Measurements from ENCODE around the gene ELP2. TPM values are rescaled to one million over a fixed set of nuclear protein-coding genes. Genes with fewer than 3 reads are reported as not detected.
"Not testable (repeated sequence)": the region's sequence is repeated elsewhere in the genome, so short reads cannot be mapped to it uniquely, and the experiment has no call there.

ELP2 gene
- total and polyA plus RNA-seq, 4 experiments from 2014 or later: 76.3 to 143 (median 110) TPM

DNA sequence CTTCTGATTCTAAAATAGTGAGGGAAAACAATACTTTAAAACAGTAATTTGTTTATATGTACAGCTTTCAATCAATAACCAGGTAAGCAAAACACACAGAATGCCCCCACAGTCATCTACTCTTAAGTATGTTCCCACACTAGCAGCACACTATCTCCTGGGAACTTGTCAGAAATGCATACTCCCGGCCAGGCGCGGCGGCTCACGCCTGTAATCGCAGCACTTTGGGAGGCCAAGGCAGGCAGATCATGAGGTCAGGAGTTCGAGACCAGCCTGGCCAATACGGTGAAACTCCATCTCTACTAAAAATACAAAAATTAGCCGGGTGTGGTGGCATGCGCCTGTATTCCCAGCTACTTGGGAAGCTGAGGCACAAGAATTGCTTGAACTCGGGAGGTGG lies 12.9 kb upstream of the ELP2 start:
- H3K27ac Mint-ChIP-seq; DNase-seq; H3K9me3 ChIP-seq (ENCODE audit: control insufficient read depth in 1 of 2, low read length in 2 of 2); H3K9me3 Mint-ChIP-seq; H3K4me1 Mint-ChIP-seq; H3K4me3 ChIP-seq (ENCODE audit: low read length in 2 of 2); H3K4me1 ChIP-seq (ENCODE audit: insufficient read depth, low read length); H3K27ac ChIP-seq (ENCODE audit: low read depth, low read length); CTCF ChIA-PET (ENCODE audit: partially characterized antibody); H3K27me3 Mint-ChIP-seq; H3K27me3 ChIP-seq (ENCODE audit: insufficient read depth, low read length); H3K4me3 Mint-ChIP-seq; intact Hi-C loops (cut with micrococcal nuclease): not testable (repeated sequence)
- peaks cover 16% of the 10 kb centered on the region for H3K36me3 ChIP-seq (ENCODE audit: insufficient read depth, low read length)
- POLR2A ChIA-PET (ENCODE audit: partially characterized antibody): interaction anchor here (1.5 kb wide), 1 partner anchor 12 kb away, joined by 3 read pairs; the partner anchor contains the start of gene SLC39A6
- peaks cover 58 to 63% of the 10 kb centered on the region in 2 donors for H3K36me3 Mint-ChIP-seq

DNA sequence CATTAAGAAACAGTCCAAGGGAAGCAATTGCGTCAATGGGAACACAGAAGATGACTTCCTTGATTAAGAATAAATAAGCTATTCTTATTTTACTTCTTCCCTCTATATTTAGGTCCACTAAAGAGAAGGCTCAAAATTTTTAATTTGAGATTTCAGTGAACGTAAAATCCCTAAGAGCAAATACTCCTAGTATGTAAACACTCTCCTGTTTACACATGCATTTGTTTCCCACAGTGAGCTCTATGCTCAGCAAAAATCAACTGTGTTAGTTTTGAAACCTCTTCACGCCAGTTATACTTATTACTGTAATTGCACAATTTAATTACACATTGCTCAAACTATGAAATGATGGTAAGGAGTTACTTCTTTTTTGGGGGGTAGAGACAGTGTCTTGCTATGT lies 9.4 kb upstream of the ELP2 start:
- Mint-ChIP-seq H3K9me3 (no peaks in the 10 kb centered on the region), H3K4me3 (no peak overlapping the region), H3K27me3 (no peaks in the 10 kb centered on the region), H3K27ac (peak overlapping the region in 1 of 7 donors; percentile 35), H3K36me3 (peaks cover 54 to 65% of the 10 kb centered on the region in 2 donors), H3K4me1 (peaks cover 0 to 6% (median 2%) of the 10 kb centered on the region in 4 donors)
- no peak for DNase-seq
- Histone ChIP-seq H3K27me3 (ENCODE audit: insufficient read depth, low read length) (no peaks in the 10 kb centered on the region), H3K4me3 (ENCODE audit: low read length in 2 of 2) (no peak overlapping the region), H3K36me3 (ENCODE audit: insufficient read depth, low read length) (peaks cover 4% of the 10 kb centered on the region), H3K9me3 (ENCODE audit: control insufficient read depth in 1 of 2, low read length in 2 of 2) (no peaks in the 10 kb centered on the region), H3K27ac (ENCODE audit: low read depth, low read length) (no peak overlapping the region), H3K4me1 (ENCODE audit: insufficient read depth, low read length) (no peaks in the 10 kb centered on the region)
- CTCF ChIA-PET (ENCODE audit: partially characterized antibody): interaction anchor here (1.1 to 1.3 kb wide), 3 partner anchors 9 to 102 kb away, joined by 3 to 5 read pairs (median 3); partner anchors contain the start of genes ELP2 and SLC39A6
- intact Hi-C loops (cut with micrococcal nuclease): no loop called here
- POLR2A ChIA-PET (ENCODE audit: partially characterized antibody): interaction anchor here (3.3 kb wide), 1 partner anchor 9 kb away, joined by 14 read pairs; the partner anchor contains the start of genes ELP2 and SLC39A6

DNA sequence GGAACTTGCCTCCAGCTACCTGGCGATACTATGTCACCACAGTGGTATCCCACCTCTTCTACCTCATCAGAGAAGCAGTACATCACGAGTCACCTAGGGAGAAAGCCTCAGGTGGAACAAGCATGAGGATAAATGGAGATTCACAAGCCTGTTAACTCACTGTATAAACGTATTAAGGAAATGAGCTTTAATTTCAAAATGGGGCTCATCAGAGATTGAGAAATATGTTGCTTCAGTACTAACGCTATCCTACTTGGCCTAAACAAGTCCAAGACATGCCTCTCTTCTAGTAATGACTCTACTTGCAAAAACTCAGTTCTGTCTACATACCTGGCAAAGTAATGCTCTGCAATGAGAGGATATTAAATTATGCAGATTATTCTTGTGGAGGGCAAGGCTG lies 4.9 kb upstream of the ELP2 start:
- DNase-seq: no peak
- H3K4me3 ChIP-seq (ENCODE audit: low read length in 2 of 2): no peak overlapping the region
- H3K27ac ChIP-seq (ENCODE audit: low read depth, low read length): no peak overlapping the region
- Mint-ChIP-seq H3K4me1 (peaks cover 20 to 38% (median 28%) of the 10 kb centered on the region in 4 donors), H3K9me3 (peaks cover 0 to 3% (median 0%) of the 10 kb centered on the region in 8 donors), H3K36me3 (peaks cover 30 to 60% of the 10 kb centered on the region in 2 donors), H3K27ac (no peak overlapping the region), H3K27me3 (no peaks in the 10 kb centered on the region), H3K4me3 (no peak overlapping the region)
- ChIA-PET CTCF (ENCODE audit: partially characterized antibody) (no interaction called here), POLR2A (ENCODE audit: partially characterized antibody) (no interaction called here)
- intact Hi-C loops (cut with micrococcal nuclease): loop anchor here (5.0 kb wide), 1 partner anchor 1083 kb away; the partner anchor contains the start of gene MAPRE2
- peaks cover 11% of the 10 kb centered on the region for H3K4me1 ChIP-seq (ENCODE audit: insufficient read depth, low read length)
- no peaks in the 10 kb centered on the region for H3K9me3 ChIP-seq (ENCODE audit: control insufficient read depth in 1 of 2, low read length in 2 of 2)
- peaks cover 4% of the 10 kb centered on the region for H3K36me3 ChIP-seq (ENCODE audit: insufficient read depth, low read length)
- no peaks in the 10 kb centered on the region for H3K27me3 ChIP-seq (ENCODE audit: insufficient read depth, low read length)

DNA sequence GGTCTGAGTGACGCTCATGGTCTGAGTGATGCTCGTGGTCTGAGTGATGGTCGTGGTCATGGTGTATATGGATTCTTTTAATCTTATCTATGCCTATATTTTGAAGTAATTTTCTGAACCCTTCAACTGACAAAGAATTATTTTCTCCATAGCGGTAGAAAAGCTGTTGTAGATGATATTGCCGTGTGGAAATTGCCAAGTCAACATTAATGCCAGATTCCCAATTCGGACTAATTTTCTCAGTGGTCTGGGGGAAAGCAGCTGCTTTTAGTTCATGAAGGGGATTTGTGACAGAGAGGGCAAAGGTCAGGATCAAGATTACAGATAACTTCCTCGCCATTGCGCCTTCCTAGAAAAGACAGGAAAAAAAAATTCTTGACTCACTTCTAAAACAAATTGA lies 3.0 kb upstream of the ELP2 start:
- no peak for DNase-seq
- ChIA-PET POLR2A (ENCODE audit: partially characterized antibody) (interaction anchor here (1.0 kb wide), 1 partner anchor 154 kb away, joined by 3 read pairs; no protein-coding TSS in a partner anchor), CTCF (ENCODE audit: partially characterized antibody) (no interaction called here)
- peaks cover 4% of the 10 kb centered on the region for H3K36me3 ChIP-seq (ENCODE audit: insufficient read depth, low read length)
- H3K4me3 Mint-ChIP-seq: peak overlapping the region in 3 of 8 donors; percentile 38 to 63 (median 63)
- H3K27me3 Mint-ChIP-seq: no peaks in the 10 kb centered on the region
- H3K27ac Mint-ChIP-seq: peak overlapping the region in 1 of 7 donors; percentile 11
- H3K4me1 ChIP-seq (ENCODE audit: insufficient read depth, low read length): peaks cover 24% of the 10 kb centered on the region
- H3K4me3 ChIP-seq (ENCODE audit: low read length in 2 of 2): no peak overlapping the region
- H3K9me3 Mint-ChIP-seq: peaks cover 0 to 3% (median 0%) of the 10 kb centered on the region in 8 donors
- H3K4me1 Mint-ChIP-seq: peaks cover 24 to 56% (median 41%) of the 10 kb centered on the region in 4 donors
- no peak overlapping the region for H3K27ac ChIP-seq (ENCODE audit: low read depth, low read length)
- no peaks in the 10 kb centered on the region for H3K9me3 ChIP-seq (ENCODE audit: control insufficient read depth in 1 of 2, low read length in 2 of 2)
- intact Hi-C loops (cut with micrococcal nuclease): loop anchor here (5.0 kb wide), 1 partner anchor 1084 kb away; the partner anchor contains the start of gene MAPRE2
- H3K27me3 ChIP-seq (ENCODE audit: insufficient read depth, low read length): no peaks in the 10 kb centered on the region
- H3K36me3 Mint-ChIP-seq: peaks cover 29 to 54% of the 10 kb centered on the region in 2 donors

DNA sequence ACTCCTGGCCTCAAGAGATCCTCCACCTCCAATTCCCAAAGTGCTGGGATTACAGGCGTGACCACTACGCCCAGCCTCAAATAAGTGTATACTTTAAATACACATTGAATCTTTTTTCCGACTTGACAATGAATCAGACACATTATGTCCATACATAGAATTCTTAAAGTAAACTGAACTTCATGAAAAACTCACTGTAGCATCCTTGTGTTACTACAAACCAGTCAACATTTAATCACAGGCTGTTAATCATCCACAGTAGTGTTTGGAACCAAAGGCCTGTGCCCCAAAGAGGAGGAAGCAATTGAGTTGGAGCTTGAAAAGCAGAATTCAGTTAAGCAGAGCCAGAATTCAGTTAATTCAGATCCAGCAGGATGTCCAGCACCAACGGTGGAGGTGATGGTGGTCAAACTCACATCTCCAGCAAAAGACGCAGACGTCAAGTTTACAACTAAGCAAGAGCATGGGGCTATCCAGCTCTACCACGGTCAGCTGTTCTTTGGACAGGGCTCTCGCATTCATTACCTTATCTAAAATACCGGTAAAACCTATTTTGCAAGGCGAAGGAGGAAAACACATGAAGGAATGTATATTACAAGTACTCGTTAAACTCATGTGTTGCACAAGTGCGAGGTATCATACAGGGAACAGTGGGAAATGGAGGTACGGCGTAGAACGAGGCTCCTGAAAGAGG lies 1.7 kb upstream of the ELP2 start:
- H3K4me1 Mint-ChIP-seq: peaks cover 34 to 70% (median 53%) of the 10 kb centered on the region in 4 donors
- H3K36me3 Mint-ChIP-seq: peaks cover 20 to 40% of the 10 kb centered on the region in 2 donors
- Histone ChIP-seq H3K27me3 (ENCODE audit: insufficient read depth, low read length) (no peaks in the 10 kb centered on the region), H3K27ac (ENCODE audit: low read depth, low read length) (peak overlapping the region; percentile 100), H3K36me3 (ENCODE audit: insufficient read depth, low read length) (peaks cover 4% of the 10 kb centered on the region), H3K4me3 (ENCODE audit: low read length in 2 of 2) (peak overlapping the region; percentile 85 to 90), H3K9me3 (ENCODE audit: control insufficient read depth in 1 of 2, low read length in 2 of 2) (no peaks in the 10 kb centered on the region), H3K4me1 (ENCODE audit: insufficient read depth, low read length) (peaks cover 38% of the 10 kb centered on the region)
- H3K27ac Mint-ChIP-seq: peak overlapping the region; percentile 82 to 99 (median 97)
- DNase-seq: peak in 1 of 5 donors; percentile 1
- H3K9me3 Mint-ChIP-seq: peaks cover 0 to 3% (median 0%) of the 10 kb centered on the region in 8 donors
- H3K4me3 Mint-ChIP-seq: peak overlapping the region; percentile 92 to 98 (median 98)
- CTCF ChIA-PET (ENCODE audit: partially characterized antibody): interaction anchor here (1.1 to 1.9 kb wide), 4 partner anchors 16 to 110 kb away, joined by 3 to 6 read pairs (median 4); no protein-coding TSS in a partner anchor
- no peaks in the 10 kb centered on the region for H3K27me3 Mint-ChIP-seq
- POLR2A ChIA-PET (ENCODE audit: partially characterized antibody): interaction anchor here (0.6 to 3.4 kb wide), 13 partner anchors 8 to 701 kb away, joined by 3 to 31 read pairs (median 5); partner anchors contain the start of genes INO80C, KIAA1328, RMP24 and RPRD1A
- intact Hi-C loops (cut with micrococcal nuclease): loop anchor here (5.0 kb wide), 1 partner anchor 1086 kb away; the partner anchor contains the start of gene MAPRE2

DNA sequence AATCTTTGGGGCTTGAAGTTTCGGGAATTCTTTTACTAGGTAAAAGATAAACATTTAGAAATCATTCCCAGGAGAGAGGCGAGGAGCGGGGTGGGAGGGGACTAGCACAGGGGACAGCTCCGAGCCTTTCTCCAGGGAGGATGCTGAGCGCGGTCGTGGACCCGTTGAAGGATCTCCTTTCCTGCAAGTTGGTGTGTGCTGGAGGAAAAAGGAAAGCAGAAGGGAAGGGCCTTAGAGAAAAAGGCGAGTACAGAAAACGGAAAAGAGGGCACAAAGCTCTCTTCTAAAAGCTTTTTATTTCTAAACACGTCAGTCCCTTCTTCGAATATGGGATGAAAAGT lies 1.2 kb upstream of the ELP2 start:
- no peaks in the 10 kb centered on the region for H3K27me3 Mint-ChIP-seq
- ChIA-PET CTCF (ENCODE audit: partially characterized antibody) (interaction anchor here (1.1 to 1.9 kb wide), 4 partner anchors 15 to 111 kb away, joined by 3 to 6 read pairs (median 4); no protein-coding TSS in a partner anchor), POLR2A (ENCODE audit: partially characterized antibody) (interaction anchor here (0.6 to 3.4 kb wide), 18 partner anchors 8 to 701 kb away, joined by 3 to 31 read pairs (median 4); partner anchors contain the start of genes INO80C, KIAA1328, RMP24 and RPRD1A)
- intact Hi-C loops (cut with micrococcal nuclease): loop anchor here (5.0 kb wide), 1 partner anchor 1086 kb away; the partner anchor contains the start of gene MAPRE2
- peaks cover 36 to 74% (median 55%) of the 10 kb centered on the region in 4 donors for H3K4me1 Mint-ChIP-seq
- H3K9me3 Mint-ChIP-seq: peaks cover 0 to 3% (median 0%) of the 10 kb centered on the region in 8 donors
- H3K4me3 Mint-ChIP-seq: peak overlapping the region; percentile 92 to 98 (median 98)
- Histone ChIP-seq H3K36me3 (ENCODE audit: insufficient read depth, low read length) (peaks cover 2% of the 10 kb centered on the region), H3K27ac (ENCODE audit: low read depth, low read length) (peak overlapping the region; percentile 100), H3K9me3 (ENCODE audit: control insufficient read depth in 1 of 2, low read length in 2 of 2) (no peaks in the 10 kb centered on the region), H3K27me3 (ENCODE audit: insufficient read depth, low read length) (no peaks in the 10 kb centered on the region), H3K4me3 (ENCODE audit: low read length in 2 of 2) (peak overlapping the region; percentile 85 to 90), H3K4me1 (ENCODE audit: insufficient read depth, low read length) (peaks cover 43% of the 10 kb centered on the region)
- DNase-seq: peak in 3 of 5 donors; percentile 0 to 13 (median 8)
- peak overlapping the region; percentile 86 to 99 (median 98) for H3K27ac Mint-ChIP-seq
- peaks cover 16 to 37% of the 10 kb centered on the region in 2 donors for H3K36me3 Mint-ChIP-seq
